ENCODE results near the gene PRODH2. TPM values are rescaled to one million over a fixed set of nuclear protein-coding genes. Genes with fewer than 3 reads are reported as not detected.

The PRODH2 gene
- total RNA-seq (ENCODE audit: low replicate concordance) = not detected in 2 replicates

GRCh38 chr19:35812220-35813042 is at the start of gene PRODH2:
Gene PRODH2, minus strand, starts transcription at chr19:35812845. Its CDS starts 40 bp downstream, at chr19:35812805.

GRCh38 chr19:35856546-35857149 is 44.0 kb upstream of the PRODH2 start, which contains the start of gene KIRREL2:
Gene KIRREL2, plus strand, starts transcription at chr19:35856911. Its CDS starts 209 bp downstream, at chr19:35857120.

GRCh38 chr19:35852029-35852780 is 39.6 kb upstream of the PRODH2 start, which contains the start of gene NPHS1:
Gene NPHS1, minus strand, starts transcription at chr19:35852504. Its CDS starts 667 bp downstream, at chr19:35851837.

GRCh38 chr19:35775298-35776101 is 37.1 kb downstream of the PRODH2 start, which contains the start of gene ARHGAP33:
Gene ARHGAP33, plus strand, starts transcription at chr19:35775564. Its CDS starts 95 bp downstream, at chr19:35775659.

GRCh38 chr19:35757749-35758608 is 54.7 kb downstream of the PRODH2 start, which contains the start of gene PROSER3:
Gene PROSER3, plus strand, starts transcription at chr19:35758176. Its CDS starts 40 bp downstream, at chr19:35758216.

GRCh38 chr19:35756377-35757230 is 56.0 kb downstream of the PRODH2 start, which contains the start of gene HSPB6:
Gene HSPB6, minus strand, starts transcription at chr19:35757029. Its CDS starts 21 bp downstream, at chr19:35757008.

Other genes starting within 250 kb of the PRODH2 start
- not detected in 2 replicates for gene ATP4A, start 249.2 kb downstream of the PRODH2 start, total RNA-seq (ENCODE audit: low replicate concordance)
- gene PMIS2, start 226.7 kb downstream of the PRODH2 start, total RNA-seq (ENCODE audit: low replicate concordance) = not detected in 2 replicates
- 1.9 and 6.3 TPM in 2 replicates for gene HAUS5, start 200.1 kb downstream of the PRODH2 start, total RNA-seq (ENCODE audit: low replicate concordance)
- 20.2 and 35.9 TPM in 2 replicates for gene RBM42, start 183.8 kb downstream of the PRODH2 start, total RNA-seq (ENCODE audit: low replicate concordance)
- 0.23 and 0.47 TPM in 2 replicates for gene ETV2, start 171.1 kb downstream of the PRODH2 start, total RNA-seq (ENCODE audit: low replicate concordance)
- 541 and 559 TPM in 2 replicates for gene COX6B1, start 164.5 kb downstream of the PRODH2 start, total RNA-seq (ENCODE audit: low replicate concordance)
- 0.08 TPM in 1 of 2 replicates, not detected in the other for gene UPK1A, start 146.3 kb downstream of the PRODH2 start, total RNA-seq (ENCODE audit: low replicate concordance)
- gene ZBTB32, start 108.3 kb downstream of the PRODH2 start, total RNA-seq (ENCODE audit: low replicate concordance) = not detected in 2 replicates
- gene KMT2B, start 94.8 kb downstream of the PRODH2 start, total RNA-seq (ENCODE audit: low replicate concordance) = 3.3 and 4.0 TPM in 2 replicates
- 0.60 and 2.1 TPM in 2 replicates for gene IGFLR1, start 70.4 kb downstream of the PRODH2 start, total RNA-seq (ENCODE audit: low replicate concordance)
- 4.9 and 6.1 TPM in 2 replicates for gene U2AF1L4, start 67.4 kb downstream of the PRODH2 start, total RNA-seq (ENCODE audit: low replicate concordance)
- 2.9 and 17.7 TPM in 2 replicates for gene PSENEN, start 67.2 kb downstream of the PRODH2 start, total RNA-seq (ENCODE audit: low replicate concordance)
- gene LIN37, start 64.3 kb downstream of the PRODH2 start, total RNA-seq (ENCODE audit: low replicate concordance) = 4.4 and 13.0 TPM in 2 replicates
- 12.2 and 44.7 TPM in 2 replicates for gene HSPB6, start 55.8 kb downstream of the PRODH2 start, total RNA-seq (ENCODE audit: low replicate concordance)
- 0.47 and 3.0 TPM in 2 replicates for gene PROSER3, start 54.7 kb downstream of the PRODH2 start, total RNA-seq (ENCODE audit: low replicate concordance)
- gene ARHGAP33, start 37.3 kb downstream of the PRODH2 start, total RNA-seq (ENCODE audit: low replicate concordance) = 1.7 and 2.2 TPM in 2 replicates
- not detected in 2 replicates for gene NPHS1, start 39.7 kb upstream of the PRODH2 start, total RNA-seq (ENCODE audit: low replicate concordance)
- gene KIRREL2, start 44.1 kb upstream of the PRODH2 start, total RNA-seq (ENCODE audit: low replicate concordance) = not detected in 2 replicates
- gene APLP1, start 55.7 kb upstream of the PRODH2 start, total RNA-seq (ENCODE audit: low replicate concordance) = 2.1 and 18.6 TPM in 2 replicates
- gene NFKBID, start 87.7 kb upstream of the PRODH2 start, total RNA-seq (ENCODE audit: low replicate concordance) = 2.2 and 7.1 TPM in 2 replicates
- gene HCST, start 89.7 kb upstream of the PRODH2 start, total RNA-seq (ENCODE audit: low replicate concordance) = 0.60 and 4.6 TPM in 2 replicates
- gene TYROBP, start 95.5 kb upstream of the PRODH2 start, total RNA-seq (ENCODE audit: low replicate concordance) = not detected in 2 replicates
- gene LRFN3, start 123.5 kb upstream of the PRODH2 start, total RNA-seq (ENCODE audit: low replicate concordance) = 1.1 and 1.5 TPM in 2 replicates
- gene SDHAF1, start 182.3 kb upstream of the PRODH2 start, total RNA-seq (ENCODE audit: low replicate concordance) = 6.8 and 13.5 TPM in 2 replicates
- 0.08 TPM in 1 of 2 replicates, not detected in the other for gene SYNE4, start 196.0 kb upstream of the PRODH2 start, total RNA-seq (ENCODE audit: low replicate concordance)
- 5.4 and 15.6 TPM in 2 replicates for gene ALKBH6, start 201.4 kb upstream of the PRODH2 start, total RNA-seq (ENCODE audit: low replicate concordance)
- gene CLIP3, start 220.0 kb upstream of the PRODH2 start, total RNA-seq (ENCODE audit: low replicate concordance) = 3.7 and 12.8 TPM in 2 replicates
- gene THAP8, start 241.4 kb upstream of the PRODH2 start, total RNA-seq (ENCODE audit: low replicate concordance) = 1.1 and 2.8 TPM in 2 replicates
- 0.12 and 1.1 TPM in 2 replicates for gene WDR62, start 242.1 kb upstream of the PRODH2 start, total RNA-seq (ENCODE audit: low replicate concordance)